ENCODE results near the gene DHX35. TPM values are rescaled to one million over a fixed set of nuclear protein-coding genes. Genes with fewer than 3 reads are reported as not detected.

DHX35 gene
- total and polyA plus RNA-seq, 2 of the 13 experiments (the other 11 are each of a cell fraction or from before 2014, with no cell fraction given) = 25.8 to 28.7 TPM

- TF ChIP-seq ZNF18 (CRISPR knock-in tag; IDR thresholded peaks at IDR 0.05; ENCODE audit: insufficient replicate concordance) = peak; percentile 57
- TF ChIP-seq ZNF20 (CRISPR knock-in tag; IDR thresholded peaks at IDR 0.05) = no peak
- peak; percentile 68; the same call in 1 of the 2 replicates for TF ChIP-seq TGIF2 (CRISPR knock-in tag; IDR thresholded peaks at IDR 0.05)
- peak; percentile 55; the same call in 1 of the 2 replicates for TF ChIP-seq ZNF580 (CRISPR knock-in tag; IDR thresholded peaks at IDR 0.05; ENCODE audit: borderline replicate concordance, low read depth)
- no peak for TF ChIP-seq ATRX (CRISPR knock-in tag; IDR thresholded peaks at IDR 0.05; ENCODE audit: borderline replicate concordance)
- no peak for TF ChIP-seq SNAPC4 (CRISPR knock-in tag; IDR thresholded peaks at IDR 0.05)
- no peak for TF ChIP-seq PTBP1 (IDR thresholded peaks at IDR 0.05; ENCODE audit: low read depth, low read length, poor library complexity, severe bottlenecking)
- TF ChIP-seq RAD21 (CRISPR knock-in tag; IDR thresholded peaks at IDR 0.05) = no peak
- no peak for TF ChIP-seq TFE3 (CRISPR knock-in tag; IDR thresholded peaks at IDR 0.05)
- TF ChIP-seq HINFP (CRISPR knock-in tag; IDR thresholded peaks at IDR 0.05; ENCODE audit: low read depth) = no peak
- no peak for TF ChIP-seq ZNF10 (CRISPR knock-in tag; IDR thresholded peaks at IDR 0.05; ENCODE audit: borderline replicate concordance, low read depth)
- peak; percentile 65; the same call in 1 of the 2 replicates for TF ChIP-seq HIC2 (CRISPR knock-in tag; IDR thresholded peaks at IDR 0.05; ENCODE audit: low read depth)
- TF ChIP-seq ZFP1 (CRISPR knock-in tag; IDR thresholded peaks at IDR 0.05) = no peak
- no peak for TF ChIP-seq NR2F2 (IDR thresholded peaks at IDR 0.05; ENCODE audit: borderline replicate concordance, low read depth)
These were observed 38.1 kb downstream of the DHX35 start (continued) for GRCh38 chr20:38999965-39000910.

Measured in HepG2 (cell line).